Stomach (tissue), 9 donors: Measurements from ENCODE around the gene EIF2B4. TPM values are rescaled to one million over a fixed set of nuclear protein-coding genes. Genes with fewer than 3 reads are reported as not detected.
"Not testable (repeated sequence)": the region's sequence is repeated elsewhere in the genome, so short reads cannot be mapped to it uniquely, and the experiment has no call there.

Experiments used
- DNase-seq, 2 donors: peaks; one replicate each; pipeline versions ENCODE4 v3.0.0 to v3.0.0-alpha.2; 2013 to 2019
- H3K27ac ChIP-seq, 5 donors: fragments of 200-600 bp in 4 of 5; sonication (generic) in 4 of 5; one replicate each; pipeline ENCODE4 v1.5.1; 2013 to 2019; ENCODE audit warnings: mild to moderate bottlenecking in 1 of 5, moderate library complexity in 1 of 5
- H3K27me3 ChIP-seq, 3 donors: fragments of 200-600 bp; sonication (generic); one replicate each; pipeline ENCODE4 v1.5.1; 2017 to 2019; ENCODE audit warnings: mixed run types in 1 of 3
- H3K36me3 ChIP-seq, 4 donors: fragments of 200-600 bp; sonication (generic); 1 replicate in 3 of 4; 2 replicates in 1 of 4; pipeline ENCODE4 v1.5.1; 2016 to 2019
- H3K4me1 ChIP-seq, 4 donors: fragments of 200-600 bp; sonication (generic); one replicate each; pipeline ENCODE4 v1.5.1; 2016 to 2019
- H3K4me3 ChIP-seq, 4 donors: fragments of 200-600 bp; sonication (generic) in 3 of 4; one replicate each; pipeline ENCODE4 v1.5.1; 2016 to 2019; ENCODE audit warnings: mild to moderate bottlenecking in 1 of 4
- H3K9me3 ChIP-seq, 4 donors: fragments of 200-600 bp; sonication (generic); one replicate each; pipeline ENCODE4 v1.5.1; 2016 to 2019
- CTCF ChIP-seq, 7 experiments: fragments of 450-650 bp in 4 of 7; fragments of 200-600 bp in 3 of 7; sonication (generic) in 3 of 7; IDR thresholded peaks; one replicate each; pipeline ENCODE4 v1.5.1; 2016 to 2019; ENCODE audit warnings: antibody characterized with exemption in 7 of 7, control low read depth in 2 of 7, mild to moderate bottlenecking in 1 of 7
- EP300 ChIP-seq: sonication (generic); formaldehyde crosslinking; IDR thresholded peaks from one replicate; pipeline ENCODE4 v1.6.1; 2017; ENCODE audit warnings: antibody characterized with exemption
- POLR2A ChIP-seq, 4 donors: fragments of 450-650 bp; IDR thresholded peaks; one replicate each; pipeline ENCODE4 v1.6.1; 2016; ENCODE audit warnings: antibody characterized with exemption in 4 of 4, control low read depth in 2 of 4, mild to moderate bottlenecking in 1 of 4, moderate library complexity in 1 of 4
- POLR2AphosphoS5 ChIP-seq, 3 donors: sonication (generic); formaldehyde crosslinking; IDR thresholded peaks; one replicate each; pipeline ENCODE4 v1.6.1; 2016; ENCODE audit warnings: antibody characterized with exemption in 3 of 3
- WGBS, 5 donors: extraction: QIAGEN DNeasy Blood & Tissue Kit in 3 of 5; methylation state at CpG; one replicate each; pipeline versions ENCODE4 v1.1.5 to v1.1.7; 2013 to 2018; 5-methylcytosine and 5-hydroxymethylcytosine counted together
- intact Hi-C: fragments of 100-400 bp; cut with DNase I; formaldehyde crosslinking; loops from one replicate; pipeline ENCODE4 v1.15.1; 2023; ENCODE audit warnings: low total_unique reads
- polyA plus RNA-seq, 3 donors: library from polyadenylated mRNA; stranded (reverse); fragments of 200-250 nt; gene quantifications; one replicate each; pipeline ENCODE4 v1.2.3, GENCODE V29; 2013
- total RNA-seq, 5 donors: library from RNA; depleted of rRNA; stranded (reverse); fragments of >200 nt; gene quantifications; one replicate each; pipeline versions ENCODE4 v1.1.0 to v1.2.3, GENCODE V29; 2014 to 2016
- donor health status: healthy with polysubstance abuse.
- donor health status: Bipolar disorder and iron deficiency.
- donor health status: healthy.

EIF2B4 gene
- total and polyA plus RNA-seq, 8 donors = 16.2 to 63.9 (median 41.3) TPM

DNA sequence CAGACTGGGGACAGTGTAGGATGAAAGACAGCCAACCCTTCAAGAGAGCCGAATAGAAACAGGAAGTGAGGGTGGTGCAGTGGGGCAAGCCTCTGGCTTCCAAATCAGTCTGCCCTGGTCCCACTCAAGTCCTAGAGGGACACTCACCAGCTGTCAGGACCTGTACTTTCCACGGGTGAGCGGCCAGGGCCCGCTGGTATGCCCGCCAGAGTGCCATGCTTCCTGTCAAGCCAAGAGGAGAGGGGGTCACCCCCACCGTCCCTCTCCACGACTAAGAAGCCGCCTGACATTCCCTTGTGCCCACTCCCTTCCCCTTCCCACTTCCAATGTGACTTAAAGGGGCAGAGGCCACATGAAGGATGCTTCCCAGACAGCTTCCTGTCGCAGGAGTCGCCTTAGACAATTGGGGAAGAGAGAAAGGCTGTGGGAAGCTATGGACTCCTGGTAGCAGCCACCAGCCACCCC lies 47.8 kb downstream of the EIF2B4 start:
- Histone ChIP-seq H3K4me3 (peak overlapping the region; percentile 74 to 82 (median 76)), H3K4me1 (peaks cover 12 to 33% (median 28%) of the 10 kb centered on the region in 4 donors), H3K9me3 (no peaks in the 10 kb centered on the region), H3K27me3 (no peaks in the 10 kb centered on the region), H3K36me3 (peaks cover 10 to 26% (median 19%) of the 10 kb centered on the region in 4 donors), H3K27ac (peak overlapping the region; percentile 14 to 99 (median 96))
- DNase-seq = peak in 1 of 2 donors; percentile 51
- TF ChIP-seq EP300 (no peak), CTCF (IDR thresholded peaks at IDR 0.05) (no peak), POLR2AphosphoS5 (IDR thresholded peaks at IDR 0.05) (no peak), POLR2A (IDR thresholded peaks at IDR 0.05) (no peak)
- WGBS, 5 donors = 0 to 13% (median 1%) methylated on average over 9 to 10 of the region's 10 CpGs
- intact Hi-C loops = no loop called here

DNA sequence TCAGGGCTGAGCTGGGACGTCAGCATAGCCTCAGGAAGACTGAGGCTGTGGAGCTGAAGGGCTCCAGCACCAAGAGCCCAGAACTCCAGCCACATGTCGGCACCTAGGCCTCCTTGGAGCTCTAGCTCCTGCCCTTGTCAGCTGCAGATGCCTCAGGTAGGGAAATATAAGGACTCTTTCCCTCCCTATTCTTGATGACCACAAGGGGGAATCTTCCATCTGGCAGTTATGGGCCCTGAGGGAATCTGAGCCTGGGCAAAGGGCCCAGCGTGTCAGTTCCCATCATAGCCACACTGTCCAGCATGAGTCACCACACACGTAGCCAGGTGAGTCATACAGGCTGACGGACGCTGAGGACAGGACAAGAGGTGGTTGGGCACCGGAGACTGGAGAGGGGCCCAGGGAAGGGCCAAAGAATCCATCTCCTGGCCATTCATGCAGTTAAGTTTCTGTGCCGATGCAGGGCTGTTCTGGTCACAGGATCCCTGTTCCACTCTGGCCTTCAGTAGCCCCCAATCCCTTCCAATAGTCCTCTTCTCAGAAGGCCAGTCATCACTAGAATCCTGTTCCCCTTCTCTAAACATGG lies 49.1 kb downstream of the EIF2B4 start:
- Histone ChIP-seq H3K36me3 (peaks cover 0 to 24% (median 17%) of the 10 kb centered on the region in 4 donors), H3K4me1 (peaks cover 12 to 39% (median 28%) of the 10 kb centered on the region in 4 donors), H3K4me3 (no peak overlapping the region), H3K27ac (peak overlapping the region in 1 of 5 donors; percentile 22), H3K27me3 (no peaks in the 10 kb centered on the region), H3K9me3 (no peaks in the 10 kb centered on the region)
- intact Hi-C loops = no loop called here
- peak; percentile 64 to 66 for DNase-seq
- TF ChIP-seq POLR2A (IDR thresholded peaks at IDR 0.05) = no peak
- no peak for TF ChIP-seq EP300
- TF ChIP-seq POLR2AphosphoS5 (IDR thresholded peaks at IDR 0.05) = peak in 1 of 3 donors; percentile 55
- 54 to 59% (median 55%) methylated on average over 8 of the region's 8 CpGs for WGBS, 5 donors

DNA sequence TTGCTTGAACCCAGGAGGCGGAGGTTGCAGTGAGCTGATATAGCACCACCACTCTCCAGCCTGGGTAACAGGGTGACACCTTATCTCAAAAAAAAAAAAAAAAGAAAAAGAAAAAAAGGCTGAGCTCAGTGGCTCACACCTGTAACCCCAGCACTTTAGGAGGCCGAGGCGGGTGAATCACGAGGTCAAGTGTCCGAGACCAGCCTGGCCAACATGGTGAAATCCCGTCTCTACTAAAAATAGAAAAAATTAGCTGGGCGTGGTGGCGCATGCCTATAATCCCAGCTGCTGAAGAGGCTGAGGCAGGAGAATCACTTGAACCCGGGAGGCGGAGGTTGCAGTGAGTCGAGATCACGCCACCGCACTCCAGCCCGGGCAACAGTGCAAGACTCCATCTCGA lies 50.3 kb downstream of the EIF2B4 start:
- H3K27ac ChIP-seq, H3K27me3 ChIP-seq, H3K9me3 ChIP-seq, intact Hi-C loops, DNase-seq, H3K4me3 ChIP-seq: not testable (repeated sequence)
- H3K36me3 ChIP-seq = peaks cover 0 to 24% (median 19%) of the 10 kb centered on the region in 4 donors
- peaks cover 12 to 39% (median 28%) of the 10 kb centered on the region in 4 donors for H3K4me1 ChIP-seq
- WGBS, 5 donors = 95 to 97% (median 96%) methylated on average over 15 of the region's 15 CpGs

GRCh38 chr2:27316655-27317412 lies 53.3 kb downstream of the EIF2B4 start:
- Histone ChIP-seq H3K4me3 (no peak overlapping the region), H3K9me3 (no peaks in the 10 kb centered on the region), H3K27ac (no peak overlapping the region), H3K36me3 (peaks cover 0 to 34% (median 29%) of the 10 kb centered on the region in 4 donors), H3K4me1 (peaks cover 3 to 19% (median 11%) of the 10 kb centered on the region in 4 donors), H3K27me3 (no peaks in the 10 kb centered on the region)
- peak in 1 of 2 donors; percentile 67 for DNase-seq
- intact Hi-C loops = no loop called here
- 58 to 72% (median 66%) methylated on average over 9 to 12 of the region's 12 CpGs for WGBS, 5 donors
- TF ChIP-seq EP300 = no peak
- TF ChIP-seq POLR2A (IDR thresholded peaks at IDR 0.05) = no peak
- no peak for TF ChIP-seq POLR2AphosphoS5 (IDR thresholded peaks at IDR 0.05)
- no peak for TF ChIP-seq CTCF (IDR thresholded peaks at IDR 0.05)

- Histone ChIP-seq H3K36me3 (peaks cover 7 to 50% (median 39%) of the 10 kb centered on the region in 4 donors), H3K4me1 (peaks cover 0 to 7% (median 0%) of the 10 kb centered on the region in 4 donors), H3K27ac (no peak overlapping the region), H3K9me3 (no peaks in the 10 kb centered on the region), H3K4me3 (no peak overlapping the region), H3K27me3 (no peaks in the 10 kb centered on the region)
- DNase-seq = no peak
- intact Hi-C loops = no loop called here
- 74 to 82% (median 79%) methylated on average over 8 of the region's 8 CpGs for WGBS, 5 donors
- TF ChIP-seq POLR2AphosphoS5 (IDR thresholded peaks at IDR 0.05) (no peak), POLR2A (IDR thresholded peaks at IDR 0.05) (no peak), CTCF (IDR thresholded peaks at IDR 0.05) (no peak), EP300 (no peak)
Measured at GRCh38 chr2:27315122-27315521, 55.0 kb downstream of the EIF2B4 start.
